GM20000 (cell line): Measurements from ENCODE around the gene KCNK10.

Experiments used
- DNase-seq: peaks from one replicate; pipeline ENCODE4 v3.0.0; 2012; ENCODE audit warnings: low spot score
- CTCF ChIP-seq: IDR thresholded peaks from 2 replicates; pipeline ENCODE4 v1.5.1; 2012; ENCODE audit warnings: mild to moderate bottlenecking, control low read depth; ENCODE audit errors: extremely low read depth, missing control alignments

KCNK10 gene

GRCh38 chr14:88231603-88232002, 91.5 kb downstream of the KCNK10 start:
- no peak for TF ChIP-seq CTCF
- no peak for DNase-seq

- no peak for TF ChIP-seq CTCF
- DNase-seq, result no peak
These were observed 93.6 kb downstream of the KCNK10 start for GRCh38 chr14:88229428-88229827.

GRCh38 chr14:88228522-88229236, 94.4 kb downstream of the KCNK10 start:
- no peak for TF ChIP-seq CTCF
- DNase-seq, result no peak

GRCh38 chr14:88227693-88228092, 95.4 kb downstream of the KCNK10 start:
- DNase-seq, result no peak
- no peak for TF ChIP-seq CTCF

GRCh38 chr14:88225721-88226120, 97.3 kb downstream of the KCNK10 start:
- no peak for TF ChIP-seq CTCF
- no peak for DNase-seq

GRCh38 chr14:88218119-88218915, 104.8 kb downstream of the KCNK10 start:
- no peak for DNase-seq
- no peak for TF ChIP-seq CTCF

- TF ChIP-seq CTCF, result no peak
- DNase-seq, result no peak
These were observed 110.4 kb downstream of the KCNK10 start for GRCh38 chr14:88212691-88213090.
